Coronary artery (tissue), 2 donors: ENCODE results near the gene MBNL1.
A peak's percentile ranks its signal among the peaks of the same experiment; 100 is the strongest.
"Not testable (repeated sequence)": the region's sequence is repeated elsewhere in the genome, so short reads cannot be mapped to it uniquely, and the experiment has no call there.

ENCODE experiments used
- DNase-seq: peaks from one replicate; pipeline ENCODE4 v3.0.0-alpha.2; 2017; ENCODE audit warnings: low spot score
- H3K27ac ChIP-seq, 2 donors: fragments of 200-600 bp; sonication (generic); one replicate each; pipeline ENCODE4 v1.5.1; 2016 to 2019
- H3K4me3 ChIP-seq: fragments of 200-600 bp; sonication (generic); 2 replicates; pipeline ENCODE4 v1.5.1; 2016; ENCODE audit warnings: mild to moderate bottlenecking, moderate library complexity
- TF ChIP-seq, protein P1 (sequence below): fragments of 200-600 bp; sonication (generic); IDR thresholded peaks from one replicate; pipeline ENCODE4 v1.5.1; 2019; ENCODE audit warnings: antibody characterized with exemption

MBNL1 gene

DNA sequence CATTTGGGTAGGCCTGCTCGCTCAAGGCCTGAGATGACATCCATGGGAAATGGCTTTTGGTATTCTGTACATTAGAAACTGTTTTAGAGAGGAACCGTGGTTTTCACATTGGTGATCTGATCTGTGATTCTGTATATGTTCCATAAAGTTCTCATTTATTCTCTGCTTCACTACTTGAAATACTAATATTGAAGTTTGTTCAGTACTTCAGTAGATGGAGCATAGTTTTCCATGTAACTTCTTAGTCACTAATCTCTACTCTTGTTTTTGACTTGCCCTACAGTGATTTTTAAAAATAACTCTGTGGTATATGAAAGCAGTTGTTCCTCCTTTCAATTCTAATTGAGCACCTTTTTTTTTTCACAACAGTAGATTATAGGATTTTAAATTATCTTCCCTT lies 66.5 kb downstream of the MBNL1 start:
- Histone ChIP-seq H3K4me3 (peak overlapping the region; percentile 27), H3K27ac (peak overlapping the region; percentile 30 to 89)
- no peak for DNase-seq
- TF ChIP-seq, protein P1, sequence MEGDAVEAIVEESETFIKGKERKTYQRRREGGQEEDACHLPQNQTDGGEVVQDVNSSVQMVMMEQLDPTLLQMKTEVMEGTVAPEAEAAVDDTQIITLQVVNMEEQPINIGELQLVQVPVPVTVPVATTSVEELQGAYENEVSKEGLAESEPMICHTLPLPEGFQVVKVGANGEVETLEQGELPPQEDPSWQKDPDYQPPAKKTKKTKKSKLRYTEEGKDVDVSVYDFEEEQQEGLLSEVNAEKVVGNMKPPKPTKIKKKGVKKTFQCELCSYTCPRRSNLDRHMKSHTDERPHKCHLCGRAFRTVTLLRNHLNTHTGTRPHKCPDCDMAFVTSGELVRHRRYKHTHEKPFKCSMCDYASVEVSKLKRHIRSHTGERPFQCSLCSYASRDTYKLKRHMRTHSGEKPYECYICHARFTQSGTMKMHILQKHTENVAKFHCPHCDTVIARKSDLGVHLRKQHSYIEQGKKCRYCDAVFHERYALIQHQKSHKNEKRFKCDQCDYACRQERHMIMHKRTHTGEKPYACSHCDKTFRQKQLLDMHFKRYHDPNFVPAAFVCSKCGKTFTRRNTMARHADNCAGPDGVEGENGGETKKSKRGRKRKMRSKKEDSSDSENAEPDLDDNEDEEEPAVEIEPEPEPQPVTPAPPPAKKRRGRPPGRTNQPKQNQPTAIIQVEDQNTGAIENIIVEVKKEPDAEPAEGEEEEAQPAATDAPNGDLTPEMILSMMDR: no peak

GRCh38 chr3:152337337-152337736 lies 68.6 kb downstream of the MBNL1 start:
- H3K4me3 ChIP-seq, DNase-seq: not testable (repeated sequence)
- H3K27ac ChIP-seq: peak overlapping the region; percentile 38 to 51

GRCh38 chr3:152338159-152338720 lies 69.5 kb downstream of the MBNL1 start:
- no peak for DNase-seq
- TF ChIP-seq, protein P1: no peak
- no peak overlapping the region for H3K4me3 ChIP-seq
- H3K27ac ChIP-seq: no peak overlapping the region

DNA sequence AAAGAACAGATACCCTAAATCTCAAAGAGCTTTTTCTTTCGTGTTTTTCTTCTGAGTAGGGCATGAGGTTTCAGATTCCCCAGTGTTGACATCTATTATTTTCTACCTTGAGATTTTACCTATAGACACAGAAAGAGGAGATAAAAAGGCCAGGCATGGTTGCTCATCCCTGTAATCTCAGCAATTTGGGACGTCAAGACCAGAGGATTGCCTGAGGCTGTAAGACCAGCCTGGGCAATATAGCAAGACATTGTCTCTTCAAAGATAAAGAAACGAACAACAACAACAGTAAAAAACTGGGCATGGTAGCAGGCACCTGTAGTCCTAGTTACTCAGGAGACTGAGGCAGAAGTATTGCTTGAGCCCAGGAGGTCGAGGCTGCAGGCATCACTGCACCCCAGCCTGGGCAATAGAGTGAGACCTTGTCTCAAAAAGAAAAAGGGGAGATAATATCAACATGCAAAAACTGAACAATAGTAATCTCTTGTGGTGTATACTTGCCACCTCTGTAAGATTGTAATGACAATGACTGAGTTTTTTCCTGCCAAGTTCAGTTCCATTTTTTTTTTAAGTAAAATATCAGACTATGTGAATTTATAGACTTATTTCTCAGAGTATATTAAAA lies 71.3 kb downstream of the MBNL1 start:
- Histone ChIP-seq H3K27ac (no peak overlapping the region), H3K4me3 (no peak overlapping the region)
- TF ChIP-seq, protein P1: no peak
- DNase-seq: no peak

DNA sequence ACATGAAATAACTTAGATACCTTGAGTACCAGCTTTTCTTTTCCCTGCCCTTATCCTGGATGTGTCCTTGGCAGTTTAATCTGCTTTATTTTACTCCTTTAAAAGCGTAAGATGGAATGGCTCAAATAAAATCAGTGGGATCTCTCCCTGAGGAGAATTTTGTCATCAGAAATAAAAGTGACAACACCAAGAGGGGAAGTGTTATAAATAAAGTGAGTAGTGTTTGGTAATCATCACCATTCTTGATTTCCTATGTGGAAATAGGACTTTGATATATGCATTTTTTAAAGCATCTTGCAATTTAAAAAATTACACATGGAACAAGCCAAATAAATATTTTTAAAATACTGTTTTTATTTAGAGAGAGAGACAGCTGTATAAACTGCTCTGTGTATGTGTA lies 76.5 kb downstream of the MBNL1 start:
- H3K4me3 ChIP-seq: no peak overlapping the region
- H3K27ac ChIP-seq: no peak overlapping the region
- DNase-seq: no peak
- TF ChIP-seq, protein P1: no peak

DNA sequence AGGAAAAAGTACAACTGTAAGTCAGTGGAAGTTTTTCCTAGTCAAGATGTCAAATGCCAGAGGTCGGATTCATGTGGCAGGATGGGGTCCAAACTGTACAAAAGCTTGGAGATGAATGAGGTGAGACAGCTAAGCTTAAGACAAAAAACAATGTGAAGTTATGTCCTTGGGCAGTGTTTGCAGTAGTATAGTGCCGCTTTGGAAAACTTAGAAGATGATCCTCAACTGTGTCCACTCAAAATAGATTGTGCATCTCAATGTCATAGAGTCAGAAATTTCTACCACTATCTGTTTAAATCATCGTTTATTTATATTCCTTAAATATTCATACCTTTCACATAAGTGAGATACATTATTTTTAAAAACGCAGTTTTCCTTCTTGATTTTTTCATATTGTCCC lies 77.3 kb downstream of the MBNL1 start:
- Histone ChIP-seq H3K27ac (no peak overlapping the region), H3K4me3 (no peak overlapping the region)
- TF ChIP-seq, protein P1: no peak
- no peak for DNase-seq

DNA sequence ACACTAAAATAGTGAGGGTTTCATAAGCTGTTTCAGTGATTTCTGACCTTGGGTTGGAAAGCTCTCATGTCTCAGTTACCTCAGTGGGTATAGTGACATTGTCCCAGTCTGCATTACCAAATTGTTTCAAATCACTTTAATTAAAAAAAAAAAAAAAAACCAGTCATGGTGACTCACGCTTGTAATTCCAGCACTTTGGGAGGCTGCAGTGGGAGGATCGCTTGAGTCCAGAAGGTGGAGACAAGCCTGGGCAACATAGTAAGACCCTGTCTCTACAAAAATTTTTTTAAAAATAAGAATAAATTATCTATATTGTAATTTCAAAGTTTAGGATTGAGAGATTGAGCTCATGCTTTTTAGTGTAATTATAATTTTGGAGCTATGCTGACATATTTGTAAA lies 78.0 kb downstream of the MBNL1 start:
- TF ChIP-seq, protein P1: no peak
- Histone ChIP-seq H3K27ac (no peak overlapping the region), H3K4me3 (no peak overlapping the region)
- no peak for DNase-seq
